Activated T-helper 1 cell treated with Interleukin-2 at 50 U/mL for 16 hours (primary cell): ENCODE measurements around the gene CD300LG.
"Not testable (repeated sequence)": the region's sequence is repeated elsewhere in the genome, so short reads cannot be mapped to it uniquely, and the experiment has no call there.

Source experiments
- DNase-seq: peaks from one replicate; pipeline ENCODE4 v3.0.0-alpha.2; 2020; ENCODE audit warnings: low read depth

The CD300LG gene

DNA sequence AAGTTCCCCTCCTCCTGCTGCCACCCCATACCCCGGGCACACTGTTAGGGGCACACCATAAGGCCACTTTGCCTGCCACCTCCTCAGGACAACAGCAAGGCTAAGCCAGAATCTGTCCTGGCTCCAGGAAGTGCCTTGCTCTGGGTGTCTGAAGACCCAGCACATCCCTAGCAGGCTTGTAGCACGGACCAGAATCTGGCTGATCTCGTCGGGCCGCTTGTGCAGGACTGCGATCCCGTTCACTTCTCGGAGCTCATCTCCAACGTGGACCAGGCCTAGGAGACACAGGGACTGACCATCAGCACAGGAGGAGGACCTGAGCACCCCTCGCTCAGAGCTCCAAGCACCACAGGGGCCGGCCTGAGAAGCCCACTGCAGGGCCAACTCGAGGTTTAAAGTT is 21.4 kb upstream of the CD300LG start:
- no peak for DNase-seq

DNA sequence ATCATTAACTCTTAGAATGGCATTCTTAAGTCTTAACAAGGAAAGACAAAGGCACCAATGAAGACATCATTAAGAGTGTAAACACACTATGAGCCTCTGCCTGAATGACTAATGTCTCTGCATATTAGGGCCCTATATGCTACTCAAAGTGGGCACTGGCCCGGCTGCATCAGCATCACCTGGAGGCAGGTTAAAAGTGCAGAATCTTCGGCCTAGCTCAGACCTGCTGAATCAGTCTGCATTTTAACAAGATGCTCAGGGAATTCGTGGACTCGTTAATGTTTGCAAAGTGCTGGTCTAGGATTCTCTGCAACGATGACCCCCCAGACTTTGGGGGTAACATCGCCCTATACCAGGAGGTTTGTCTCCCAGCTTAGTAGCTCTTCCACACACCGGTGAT is 20.8 kb upstream of the CD300LG start:
- DNase-seq: no peak

DNA sequence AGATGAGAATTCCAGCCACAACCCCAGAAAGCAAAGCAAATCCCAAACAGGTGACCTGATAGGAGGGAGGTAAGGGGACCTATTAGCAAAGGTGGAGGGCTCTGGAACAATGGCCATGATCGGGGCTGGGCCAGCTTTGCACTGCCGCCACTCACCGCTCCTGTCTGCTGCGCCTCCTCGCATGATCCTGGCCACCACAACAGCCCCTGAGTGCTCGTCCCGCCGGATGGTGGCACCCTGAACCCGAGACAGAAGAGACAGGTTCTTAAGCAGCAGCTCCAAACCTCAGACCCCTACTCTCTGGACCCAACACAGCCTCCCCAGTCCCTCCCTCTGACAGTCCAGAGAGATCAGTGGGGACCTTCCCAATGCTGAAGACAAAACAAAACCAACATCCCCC is 19.4 kb upstream of the CD300LG start:
- DNase-seq: no peak

DNA sequence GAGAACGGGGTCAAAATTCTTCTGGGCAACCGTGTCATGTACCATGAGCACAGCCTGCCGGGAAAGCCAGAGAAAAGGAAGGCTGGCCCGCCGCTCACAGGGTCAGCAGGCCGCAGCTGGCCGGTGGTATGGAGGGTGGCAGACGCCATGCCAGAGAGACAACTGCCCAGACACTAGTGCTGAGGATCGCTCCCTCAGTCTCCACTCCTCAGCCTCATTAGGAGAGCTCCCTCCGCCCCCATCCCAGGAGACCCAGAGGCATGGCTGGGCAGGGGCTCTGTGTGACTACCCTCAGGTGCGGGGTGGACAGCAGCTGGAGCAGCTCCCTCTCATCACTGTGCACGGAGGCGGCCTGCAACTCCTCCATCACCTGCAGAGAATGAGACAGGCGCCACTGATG is 17.2 kb upstream of the CD300LG start:
- no peak for DNase-seq

DNA sequence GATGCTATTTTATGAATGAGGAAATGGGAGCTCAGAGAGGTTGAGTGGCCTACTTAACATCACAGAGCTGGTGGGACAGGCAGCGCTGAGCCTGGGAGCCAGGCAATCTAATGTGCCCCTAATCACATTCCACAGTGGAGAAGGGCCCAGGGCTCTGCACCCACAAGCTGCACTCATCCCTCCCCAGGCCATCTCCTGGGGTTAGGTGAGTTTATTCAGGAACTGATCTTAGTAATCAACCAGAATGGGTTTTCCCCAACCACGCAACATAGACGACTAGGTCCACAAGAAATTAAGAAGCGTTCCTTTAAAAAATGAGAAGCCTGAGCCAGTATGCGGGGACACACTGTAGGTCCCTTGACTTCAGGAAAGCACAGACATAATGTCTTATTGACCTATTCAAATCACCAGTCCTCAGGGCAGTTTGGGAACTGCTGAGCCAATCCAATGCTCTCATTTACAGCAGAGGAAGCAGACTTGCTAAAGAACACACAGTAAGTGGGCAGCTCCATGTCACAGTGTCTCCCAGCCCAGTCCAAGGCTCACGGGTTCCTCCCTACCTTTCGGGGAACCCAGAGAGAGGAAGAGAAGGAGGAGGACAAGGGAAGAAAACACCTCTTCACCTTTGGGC is 16.4 kb upstream of the CD300LG start:
- no peak for DNase-seq

DNA sequence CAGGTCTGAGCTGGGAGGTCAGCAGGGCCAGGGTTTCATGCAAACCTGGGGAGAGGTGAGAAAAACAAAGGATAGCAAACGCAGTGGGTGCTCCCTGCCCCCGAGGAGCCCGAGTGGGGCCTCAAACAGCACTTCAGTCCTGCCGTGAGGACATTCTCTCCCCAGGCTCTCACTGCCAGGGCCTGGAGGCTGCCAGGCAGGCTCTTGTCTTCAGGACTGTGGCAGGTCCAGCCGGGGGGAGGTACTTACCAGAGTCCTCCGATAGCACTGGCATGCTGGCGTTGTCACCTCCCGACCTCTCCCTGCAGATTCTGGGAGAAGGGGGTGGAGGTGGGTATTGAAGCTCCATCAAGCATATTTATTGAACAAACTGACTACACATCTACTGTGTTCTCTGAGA is 15.3 kb upstream of the CD300LG start:
- DNase-seq: no peak

DNA sequence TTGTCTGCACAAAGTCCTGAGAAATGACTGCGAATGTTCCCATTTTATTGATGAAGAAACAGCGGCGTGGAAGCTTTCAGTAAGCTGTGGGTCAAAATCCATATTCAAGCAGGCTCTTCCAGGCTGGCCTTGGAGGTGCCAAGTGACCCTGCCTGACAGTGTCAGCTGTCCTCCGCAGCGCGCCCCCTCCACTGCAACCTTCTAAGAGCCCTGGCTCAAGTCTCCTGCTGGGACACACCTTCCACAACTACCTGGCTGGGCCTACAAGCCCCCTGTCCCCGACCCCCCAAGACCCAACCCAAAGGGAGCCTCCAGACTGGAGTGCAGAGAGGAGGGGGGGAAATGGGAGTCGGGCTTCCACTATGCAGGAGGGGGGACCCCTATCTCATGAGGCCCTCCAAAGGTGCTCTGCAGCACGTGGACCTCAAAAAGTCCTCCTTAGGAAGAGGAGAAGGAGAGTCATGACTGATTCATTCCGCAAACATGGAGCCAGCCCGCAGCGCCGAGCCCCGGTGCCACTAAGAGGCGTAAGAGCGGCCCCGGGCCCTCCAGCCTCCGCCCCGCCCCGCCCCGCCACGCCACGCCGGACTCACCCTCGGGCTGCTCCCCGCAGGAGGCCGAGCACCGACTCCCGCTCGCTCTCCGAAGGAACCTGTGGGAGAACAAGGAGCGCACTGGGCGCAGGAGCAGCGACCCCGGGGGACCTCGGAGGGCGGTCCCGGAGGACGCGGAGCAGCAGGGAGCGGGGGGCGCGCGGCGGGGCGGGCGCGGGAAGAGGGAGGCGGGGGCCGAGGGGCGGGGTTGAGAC is 14.6 kb upstream of the CD300LG start:
- DNase-seq: no peak

DNA sequence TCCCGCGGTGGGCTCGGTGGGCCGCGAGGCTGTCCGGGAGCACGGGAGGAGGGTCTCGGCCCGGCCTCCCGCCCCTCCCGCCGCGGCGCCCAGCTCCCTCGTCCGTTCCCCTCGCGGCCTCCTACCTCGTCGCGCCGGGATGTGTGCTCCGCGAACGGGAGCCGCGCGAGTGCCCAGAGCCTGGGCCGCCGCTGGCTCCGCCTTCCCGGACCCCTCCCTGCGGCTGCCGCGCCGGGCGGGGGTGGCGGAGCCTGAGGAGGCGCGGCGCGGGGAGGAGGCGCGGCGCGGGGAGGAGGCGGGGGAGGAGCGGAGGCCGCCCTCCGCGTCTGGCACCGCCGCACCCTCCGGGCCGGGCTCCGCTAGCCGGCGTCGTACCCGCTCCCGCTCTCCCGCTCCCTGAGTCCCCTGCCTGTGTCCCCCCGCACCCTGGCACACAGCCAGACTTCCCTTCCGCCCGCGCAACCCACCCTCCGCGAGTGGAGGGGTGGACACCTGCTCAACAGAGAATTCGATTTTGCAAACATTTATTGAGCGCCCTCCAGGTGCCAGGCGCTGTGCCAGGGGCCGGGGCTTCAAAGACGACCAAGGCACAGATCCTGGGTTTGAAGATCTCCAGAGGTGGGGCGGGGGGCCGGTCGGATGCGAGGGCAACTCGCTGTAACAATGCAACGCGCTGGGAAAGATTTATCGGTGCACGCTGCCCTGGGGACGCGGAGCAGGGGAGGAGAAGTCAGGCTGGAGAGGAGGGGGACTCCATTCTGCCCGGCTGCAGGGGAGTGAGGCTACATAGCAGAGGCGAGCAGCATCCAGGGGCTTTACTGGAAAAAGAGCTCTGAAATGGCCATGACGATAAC is 13.8 kb upstream of the CD300LG start, which contains the start of gene MPP3:
TSS of gene MPP3 (minus strand) at position 171 of the 854 bp plus-strand sequence. CDS start 1,240 bp downstream, outside the sequence.
- DNase-seq: peak; percentile 38

DNA sequence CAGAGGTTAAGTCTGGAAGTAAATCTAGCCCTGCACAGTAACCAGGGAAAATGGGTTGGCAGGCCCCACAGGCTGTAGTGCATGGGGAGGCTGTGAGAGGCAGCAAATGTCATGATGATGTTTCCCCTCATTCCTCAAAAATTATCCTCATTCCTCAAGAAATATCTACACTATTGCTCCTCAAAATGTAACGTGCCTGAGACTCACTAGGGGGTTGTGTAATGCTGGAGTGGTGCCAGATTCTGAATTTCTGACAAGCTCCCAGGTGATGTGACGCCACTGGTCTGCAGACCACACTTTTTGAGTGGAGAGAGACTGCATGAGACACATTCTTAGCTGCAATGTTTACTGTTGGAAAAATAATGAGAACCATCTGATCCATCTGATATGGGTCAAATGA is 12.9 kb upstream of the CD300LG start:
- no peak for DNase-seq

DNA sequence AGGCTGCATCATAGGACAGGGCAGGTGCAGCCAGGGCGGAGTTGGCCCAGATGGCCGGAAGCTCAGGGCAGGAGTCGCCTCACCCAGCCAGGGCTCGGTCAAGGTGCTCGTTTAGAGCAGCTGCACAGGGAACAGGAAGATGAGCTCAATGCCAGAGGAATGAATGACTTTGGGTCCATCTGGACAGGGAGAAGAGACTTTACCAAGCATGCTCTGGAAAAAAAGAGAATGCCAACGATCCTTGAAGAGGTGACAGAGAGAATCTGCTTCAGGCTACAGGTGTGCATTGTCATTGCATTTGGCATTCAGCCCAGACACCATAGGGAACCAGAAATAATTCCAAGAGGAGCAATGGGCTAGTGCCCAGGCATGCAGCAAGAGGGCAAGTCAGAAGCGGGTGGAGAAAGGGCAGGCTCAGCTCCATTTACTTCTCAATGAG is 7.3 kb upstream of the CD300LG start:
- no peak for DNase-seq

DNA sequence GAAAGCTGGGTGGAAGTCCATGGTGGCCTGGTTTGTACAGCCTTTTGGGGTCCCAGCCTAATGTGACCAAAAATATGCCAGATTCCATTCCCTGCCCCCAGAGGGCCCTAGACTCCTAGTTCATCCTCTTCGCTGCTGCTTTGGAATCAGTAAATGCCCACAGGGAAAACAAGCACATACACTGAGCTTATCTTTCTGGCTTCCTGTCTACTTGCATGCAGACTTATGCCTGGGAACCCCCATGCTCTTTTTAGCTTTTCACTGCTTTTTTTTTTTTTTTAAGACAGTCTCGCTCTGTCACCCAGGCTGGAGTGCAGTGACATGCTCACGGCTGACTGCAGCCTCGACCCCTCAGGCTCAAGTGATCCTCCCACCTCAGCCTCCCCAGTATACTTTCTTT is 6.2 kb upstream of the CD300LG start:
- DNase-seq: no peak

DNA sequence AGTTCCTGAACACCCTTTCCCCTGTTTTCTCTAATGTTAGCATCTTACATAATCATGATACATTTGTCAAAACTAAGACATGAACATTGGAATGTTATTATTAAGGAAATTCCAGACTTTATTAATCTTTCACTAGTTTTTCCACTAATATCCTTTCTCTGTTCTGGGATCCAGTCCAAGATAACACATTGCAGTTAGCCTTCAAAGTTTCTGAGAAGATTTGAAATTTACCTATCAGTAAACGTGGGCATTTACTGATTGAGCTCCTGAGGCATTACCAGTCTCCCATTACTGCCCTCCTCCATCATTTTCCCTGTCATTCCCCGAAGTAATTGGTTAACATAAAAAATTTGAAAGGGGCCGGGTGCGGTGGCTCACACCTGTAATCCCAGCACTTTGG is 5.7 kb upstream of the CD300LG start:
- no peak for DNase-seq

DNA sequence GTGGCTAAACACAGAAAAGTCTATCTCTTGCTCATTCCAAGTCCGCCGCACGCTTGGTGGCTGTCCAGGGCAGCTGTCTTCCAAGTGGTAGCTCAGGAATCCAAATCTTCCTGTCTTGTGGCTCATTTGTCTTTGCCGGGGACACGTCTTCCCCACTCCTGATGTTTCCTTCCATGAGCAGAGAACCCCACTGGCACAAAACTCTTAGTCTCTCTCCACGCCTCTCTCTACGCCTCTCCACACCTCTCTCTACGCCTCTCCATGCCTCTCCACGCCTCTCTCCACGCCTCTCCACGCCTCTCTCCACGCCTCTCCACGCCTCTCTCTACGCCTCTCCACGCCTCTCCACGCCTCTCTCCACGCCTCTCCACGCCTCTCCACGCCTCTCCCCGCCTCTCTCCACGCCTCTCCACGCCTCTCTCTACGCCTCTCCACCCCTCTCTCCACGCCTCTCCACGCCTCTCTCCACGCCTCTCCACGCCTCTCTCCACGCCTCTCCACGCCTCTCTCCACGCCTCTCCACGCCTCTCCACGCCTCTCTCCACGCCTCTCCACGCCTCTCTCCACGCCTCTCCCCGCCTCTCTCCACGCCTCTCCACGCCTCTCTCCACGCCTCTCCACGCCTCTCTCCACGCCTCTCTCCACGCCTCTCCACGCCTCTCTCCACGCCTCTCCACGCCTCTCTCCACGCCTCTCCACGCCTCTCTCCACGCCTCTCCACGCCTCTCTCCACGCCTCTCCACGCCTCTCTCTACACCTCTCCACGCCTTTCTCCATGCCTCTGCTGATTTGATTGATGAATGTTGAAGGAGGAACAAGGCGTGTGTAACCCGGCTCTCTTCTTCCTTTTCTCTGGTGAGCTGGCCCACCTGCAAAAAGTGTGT is 4.6 kb upstream of the CD300LG start:
- not testable (repeated sequence) for DNase-seq

DNA sequence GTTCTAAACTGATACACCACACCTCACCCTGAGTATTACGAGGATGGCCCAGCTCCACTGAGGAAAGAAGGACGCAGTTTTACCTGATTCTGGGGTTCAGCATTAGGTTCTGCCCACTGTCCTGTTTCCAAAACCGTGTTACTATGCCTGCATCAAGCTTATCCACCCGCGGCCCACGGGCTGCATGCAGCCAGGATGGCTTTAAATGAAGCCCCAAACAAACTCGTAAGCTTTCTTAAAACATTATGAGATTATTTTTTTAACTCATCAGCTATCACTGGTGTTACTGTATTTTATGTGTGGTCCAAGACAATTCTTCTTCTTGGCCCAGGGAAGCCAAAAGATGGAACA is 4.0 kb upstream of the CD300LG start:
- no peak for DNase-seq

DNA sequence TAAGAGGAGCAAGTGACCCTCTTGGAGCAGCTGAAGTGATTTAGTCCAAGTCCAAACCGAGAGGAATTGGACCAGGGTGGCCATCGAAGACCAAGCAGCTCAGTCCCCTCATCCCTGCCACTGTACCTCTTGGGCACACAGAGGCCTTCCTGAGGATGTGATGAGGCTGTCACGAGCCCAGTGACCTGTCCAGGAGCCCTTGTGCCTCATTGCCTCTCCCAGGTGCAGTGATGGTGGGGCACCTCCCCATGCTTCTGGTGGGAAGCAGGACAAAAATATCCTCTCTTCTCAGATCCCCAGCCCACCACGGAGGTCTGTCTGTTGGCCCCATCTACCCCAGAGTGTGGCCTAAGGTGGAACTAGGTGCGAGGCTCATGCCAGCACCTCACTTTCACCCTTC is 2.7 kb upstream of the CD300LG start:
- DNase-seq: no peak

DNA sequence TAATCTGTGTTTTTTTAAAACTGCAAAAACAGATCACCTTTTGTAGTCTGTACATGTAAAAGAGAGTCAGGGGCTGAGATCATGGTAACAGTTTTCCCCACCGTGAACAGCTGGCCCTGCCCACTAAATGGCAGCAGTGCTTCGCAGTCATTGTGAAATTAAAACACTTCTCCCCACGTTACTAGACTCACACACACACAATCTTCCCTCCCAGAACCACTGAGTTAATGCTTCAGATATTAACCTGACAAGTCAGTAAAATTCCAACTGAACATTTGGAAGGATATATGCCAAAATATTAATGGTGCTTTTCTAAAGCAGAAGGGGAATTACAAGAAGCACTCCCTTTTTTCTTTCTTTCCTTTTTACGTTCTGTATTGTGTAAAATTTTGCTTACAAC is 1.2 kb upstream of the CD300LG start:
- DNase-seq: no peak

DNA sequence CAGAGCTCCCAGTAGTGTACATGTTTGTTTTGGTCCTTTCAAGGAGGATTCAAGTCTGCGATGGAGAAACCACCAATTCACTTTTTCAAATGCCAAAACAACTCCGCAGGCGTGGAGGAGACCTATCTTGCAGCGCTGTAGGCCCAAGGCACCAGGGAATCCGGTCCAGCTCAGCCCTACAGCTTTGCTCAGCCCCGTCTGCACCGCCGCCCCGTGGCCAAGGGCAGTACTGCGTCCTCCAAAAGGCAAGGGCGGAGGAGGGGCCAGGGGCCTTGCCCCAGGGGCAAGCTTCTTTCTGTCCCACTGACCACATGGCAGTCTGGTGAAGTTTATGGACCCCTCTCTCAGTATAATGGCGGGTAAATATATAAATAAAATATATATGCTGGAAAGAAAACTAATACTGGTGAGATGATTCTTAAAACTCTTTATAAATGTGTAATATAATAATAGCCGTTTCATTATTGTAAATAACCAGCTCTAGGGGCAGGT is 709 bp upstream of the CD300LG start:
- peak; percentile 57 for DNase-seq

DNA sequence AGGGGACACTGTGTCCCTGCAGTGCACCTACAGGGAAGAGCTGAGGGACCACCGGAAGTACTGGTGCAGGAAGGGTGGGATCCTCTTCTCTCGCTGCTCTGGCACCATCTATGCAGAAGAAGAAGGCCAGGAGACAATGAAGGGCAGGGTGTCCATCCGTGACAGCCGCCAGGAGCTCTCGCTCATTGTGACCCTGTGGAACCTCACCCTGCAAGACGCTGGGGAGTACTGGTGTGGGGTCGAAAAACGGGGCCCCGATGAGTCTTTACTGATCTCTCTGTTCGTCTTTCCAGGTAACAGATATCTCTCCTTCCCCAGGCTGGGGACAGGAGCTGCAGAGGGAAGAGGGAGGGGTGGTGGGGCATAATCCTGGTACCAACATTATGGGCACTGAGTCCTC is 1.6 kb downstream of the CD300LG start:
- DNase-seq: no peak

DNA sequence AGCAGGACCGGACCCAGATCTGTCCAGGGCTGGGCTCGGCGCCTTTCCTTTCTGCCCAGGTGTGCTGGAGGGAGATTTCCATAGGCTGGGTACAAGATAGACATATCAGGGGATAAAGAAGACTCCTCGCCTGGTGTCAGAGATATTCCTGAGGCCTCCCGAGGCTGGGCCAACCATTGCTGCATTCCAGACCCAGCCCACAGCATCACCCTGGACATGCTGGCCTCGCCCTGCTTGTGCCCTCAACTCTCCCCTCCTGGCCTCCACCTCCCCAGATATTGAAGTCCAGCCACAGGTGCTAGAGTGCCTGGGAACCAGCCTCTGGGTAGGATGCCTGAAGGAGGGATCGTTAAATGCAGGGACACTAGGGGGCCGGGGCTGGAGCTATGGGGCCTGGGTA is 2.1 kb downstream of the CD300LG start:
- no peak for DNase-seq

DNA sequence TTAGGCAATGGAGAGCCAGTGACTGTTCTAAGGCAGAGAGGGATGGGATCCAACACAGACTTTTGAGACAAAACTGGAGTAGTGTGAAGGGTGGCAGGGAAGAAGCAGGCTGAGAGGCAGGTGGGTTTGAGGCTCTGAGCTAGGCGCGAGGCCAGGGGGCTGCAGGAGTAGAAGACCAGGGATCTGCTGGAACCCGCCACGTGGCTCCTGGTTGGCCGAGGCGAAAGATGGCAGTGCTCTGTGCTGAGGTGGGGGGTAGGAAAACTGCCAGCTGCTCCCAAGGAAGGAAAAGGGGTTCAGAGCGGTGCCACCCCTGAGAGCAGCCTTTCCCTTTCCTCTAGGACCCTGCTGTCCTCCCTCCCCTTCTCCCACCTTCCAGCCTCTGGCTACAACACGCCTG is 5.6 kb downstream of the CD300LG start:
- DNase-seq: no peak

DNA sequence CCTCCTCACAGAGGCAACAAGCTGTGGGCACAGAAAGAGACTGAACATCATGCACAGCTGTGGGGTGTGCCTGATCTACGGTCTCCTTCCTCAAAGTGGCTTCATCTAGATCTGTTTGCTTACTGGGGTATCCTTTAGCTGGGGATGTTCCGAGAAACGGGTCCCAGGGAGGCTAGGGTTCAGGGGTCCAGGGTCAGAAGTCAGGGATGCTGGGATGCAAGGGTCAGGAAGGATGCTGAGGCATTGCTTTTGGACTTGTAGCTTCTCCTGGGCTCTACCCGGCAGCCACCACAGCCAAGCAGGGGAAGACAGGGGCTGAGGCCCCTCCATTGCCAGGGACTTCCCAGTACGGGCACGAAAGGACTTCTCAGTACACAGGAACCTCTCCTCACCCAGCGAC is 6.6 kb downstream of the CD300LG start:
- no peak for DNase-seq

DNA sequence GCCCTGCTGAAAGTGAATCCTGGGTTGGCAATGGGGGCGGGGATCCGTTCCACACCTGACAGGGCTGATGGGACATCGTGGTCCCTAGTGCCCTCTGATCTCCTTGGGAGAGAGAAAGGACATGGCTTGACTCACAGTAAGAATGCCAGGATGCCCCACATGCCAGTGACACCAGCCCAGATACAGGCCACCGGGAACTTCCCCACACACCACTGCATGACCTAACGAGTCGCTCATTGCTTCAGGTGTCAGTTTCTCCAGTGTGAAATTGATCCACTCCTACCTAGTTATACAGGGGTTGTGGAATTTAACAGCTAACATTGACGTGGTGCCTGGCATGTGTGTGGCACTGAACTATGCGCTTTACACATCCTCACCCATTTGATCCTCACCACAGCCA is 7.5 kb downstream of the CD300LG start:
- DNase-seq: no peak
